K562 (cell line): ENCODE results near the gene HMGA1. TPM values are rescaled to one million over a fixed set of nuclear protein-coding genes. Genes with fewer than 3 reads are reported as not detected.

Source experiments
- ATF7 ChIP-seq: fragments of 450-650 bp; IDR thresholded peaks from 2 replicates; pipeline ENCODE4 v1.7.1; 2014; ENCODE audit warnings: mild to moderate bottlenecking, moderate library complexity
- CBX1 ChIP-seq: sonication (generic); IDR thresholded peaks from 2 replicates; pipeline ENCODE4 v1.6.1; 2016; ENCODE audit warnings: antibody characterized with exemption, low read depth, mild to moderate bottlenecking
- CTBP1 ChIP-seq: fragments of 450-650 bp; IDR thresholded peaks from 2 replicates; pipeline ENCODE4 v1.6.1; 2016; ENCODE audit warnings: borderline replicate concordance
- ETV5 ChIP-seq: sonication (generic); formaldehyde crosslinking; IDR thresholded peaks from 2 replicates; pipeline ENCODE4 v1.4.0; 2020; ENCODE audit warnings: low read depth, mild to moderate bottlenecking, missing genetic modification reagents
- GATA2 ChIP-seq: sonication (generic); formaldehyde crosslinking; IDR thresholded peaks from 2 replicates; pipeline ENCODE4 v1.4.0; 2020; ENCODE audit warnings: mild to moderate bottlenecking, missing genetic modification reagents
- HDAC3 ChIP-seq: fragments of 450-650 bp; IDR thresholded peaks from 2 replicates; pipeline ENCODE4 v1.6.1; 2018; ENCODE audit warnings: borderline replicate concordance, mild to moderate bottlenecking, moderate library complexity; ENCODE audit not compliant: partially characterized antibody
- KAT2B ChIP-seq: IDR thresholded peaks from one replicate; pipeline ENCODE4 v1.6.1; 2012; ENCODE audit warnings: low read depth, mild to moderate bottlenecking, control low read depth, inconsistent platforms, low read length, moderate library complexity
- MTA2 ChIP-seq: fragments of 450-650 bp; IDR thresholded peaks from 2 replicates; pipeline ENCODE4 v1.6.1; 2016; ENCODE audit warnings: low read depth
- NFE2L1 ChIP-seq: fragments of 450-650 bp; IDR thresholded peaks from 2 replicates; pipeline ENCODE4 v1.6.1; 2016; ENCODE audit warnings: missing genetic modification characterization, low read depth, mild to moderate bottlenecking, missing compliant biosample characterization, moderate library complexity, borderline replicate concordance
- POLR2G ChIP-seq: fragments of 200-400 bp; formaldehyde crosslinking; IDR thresholded peaks from 2 replicates; pipeline ENCODE4 v1.6.1; 2017; ENCODE audit warnings: low read depth, mild to moderate bottlenecking, antibody characterized with exemption, low read length, moderate library complexity
- RAD21 ChIP-seq, 2 experiments: fragments of 250-450 bp in 1 of 2; fragments of 450-650 bp in 1 of 2; sonication (Bioruptor Pico) in 1 of 2; formaldehyde crosslinking in 1 of 2; IDR thresholded peaks in 1 of 2; conservative IDR thresholded peaks in 1 of 2; 2 replicates each; pipeline versions ENCODE4 v1.4.0 to v1.8.0; 2020 to 2022; ENCODE audit warnings: mild to moderate bottlenecking in 2 of 2, moderate library complexity in 1 of 2
- RBM25 ChIP-seq: fragments of 200-400 bp; formaldehyde crosslinking; IDR thresholded peaks from 2 replicates; pipeline ENCODE4 v1.6.1; 2018; ENCODE audit warnings: low read length, low read depth, moderate library complexity; ENCODE audit not compliant: severe bottlenecking
- RFX1 ChIP-seq: fragments of 450-650 bp; IDR thresholded peaks from 2 replicates; pipeline ENCODE4 v1.6.1; 2016; ENCODE audit warnings: mild to moderate bottlenecking, moderate library complexity
- RUNX1 ChIP-seq: sonication (generic); IDR thresholded peaks from 2 replicates; pipeline ENCODE4 v1.6.1; 2016; ENCODE audit warnings: antibody characterized with exemption, low read depth
- SAFB2 ChIP-seq: fragments of 200-400 bp; formaldehyde crosslinking; IDR thresholded peaks from 2 replicates; pipeline ENCODE4 v1.6.1; 2018; ENCODE audit warnings: borderline replicate concordance, low read length, low read depth, moderate library complexity; ENCODE audit not compliant: severe bottlenecking
- SMARCA5 ChIP-seq: fragments of 450-650 bp; IDR thresholded peaks from 2 replicates; pipeline ENCODE4 v1.6.1; 2016
- SPI1 ChIP-seq: IDR thresholded peaks from 2 replicates; pipeline ENCODE4 v1.6.1; 2011; ENCODE audit warnings: low read depth, low read length, control low read depth, borderline replicate concordance
- SREBF2 ChIP-seq: sonication (generic); formaldehyde crosslinking; IDR thresholded peaks from 2 replicates; pipeline ENCODE4 v1.4.0; 2020; ENCODE audit warnings: mild to moderate bottlenecking, missing genetic modification reagents
- TRIM24 ChIP-seq, 2 experiments: fragments of 450-650 bp; IDR thresholded peaks; 2 replicates each; pipeline ENCODE4 v1.6.1; 2016
- XRCC4 ChIP-seq: IDR thresholded peaks from one replicate; pipeline ENCODE4 v1.6.1; 2011; ENCODE audit not compliant: insufficient read depth, insufficient read length; ENCODE audit errors: extremely low read depth
- ZNF263 ChIP-seq: sonication (generic); formaldehyde crosslinking; IDR thresholded peaks from 2 replicates; pipeline ENCODE4 v1.8.0; 2022; ENCODE audit warnings: mild to moderate bottlenecking, missing genetic modification reagents, borderline replicate concordance
- polyA plus RNA-seq, 8 experiments: library from polyadenylated mRNA; depleted of rRNA in 4 of 8; stranded (reverse) in 5 of 8; unstranded in 3 of 8; fragments of >200 nt; fragmentation: Nextera tagmentation in 2 of 8; fragmentation: Illumina TruSeq in 1 of 8; extraction: Ambion mirVana in 2 of 8; extraction: Trizol in 1 of 8; gene quantifications; 2 replicates each; pipeline versions ENCODE4 v1.2.1 to v1.2.3, GENCODE V29; 2011 to 2014; ENCODE audit warnings: inconsistent platforms in 1 of 8, missing spikeins in 1 of 8
- total RNA-seq, 7 experiments: library from RNA; depleted of rRNA in 6 of 7; stranded (reverse); fragments of >200 nt in 6 of 7; fragmentation: Illumina TruSeq in 2 of 7; extraction: Trizol in 2 of 7; gene quantifications; 2 replicates each; pipeline versions ENCODE4 v1.2.1 to v1.2.3, GENCODE V29; 2011 to 2021; ENCODE audit warnings: low replicate concordance in 1 of 7
- TF ChIP-seq, protein P1 (sequence below): sonication (generic); formaldehyde crosslinking; IDR thresholded peaks from 2 replicates; pipeline ENCODE4 v1.5.0; 2020; ENCODE audit warnings: missing genetic modification reagents
- TF ChIP-seq, protein P2 (sequence below): sonication (generic); formaldehyde crosslinking; IDR thresholded peaks from 2 replicates; pipeline ENCODE4 v1.9.0; 2022; ENCODE audit warnings: mild to moderate bottlenecking, missing genetic modification reagents
- TF ChIP-seq, protein P3 (sequence below), 2 experiments: fragments of 250-450 bp in 1 of 2; fragments of 450-650 bp in 1 of 2; sonication (Bioruptor Pico) in 1 of 2; IDR thresholded peaks; 2 replicates each; pipeline versions ENCODE4 v1.6.1 to v1.8.0; 2016 to 2021; ENCODE audit warnings: mild to moderate bottlenecking in 2 of 2, moderate library complexity in 2 of 2, missing compliant biosample characterization in 1 of 2, missing genetic modification characterization in 1 of 2
- TF ChIP-seq, protein P4 (sequence below): fragments of 250-450 bp; sonication (Bioruptor Pico); IDR thresholded peaks from 2 replicates; pipeline ENCODE4 v1.4.0; 2020; ENCODE audit warnings: borderline replicate concordance

Gene HMGA1
- total and polyA plus RNA-seq, 9 of the 15 experiments (the other 6 are each of a cell fraction or from before 2014, with no cell fraction given) = 27.8 to 1,947 (median 594) TPM

DNA sequence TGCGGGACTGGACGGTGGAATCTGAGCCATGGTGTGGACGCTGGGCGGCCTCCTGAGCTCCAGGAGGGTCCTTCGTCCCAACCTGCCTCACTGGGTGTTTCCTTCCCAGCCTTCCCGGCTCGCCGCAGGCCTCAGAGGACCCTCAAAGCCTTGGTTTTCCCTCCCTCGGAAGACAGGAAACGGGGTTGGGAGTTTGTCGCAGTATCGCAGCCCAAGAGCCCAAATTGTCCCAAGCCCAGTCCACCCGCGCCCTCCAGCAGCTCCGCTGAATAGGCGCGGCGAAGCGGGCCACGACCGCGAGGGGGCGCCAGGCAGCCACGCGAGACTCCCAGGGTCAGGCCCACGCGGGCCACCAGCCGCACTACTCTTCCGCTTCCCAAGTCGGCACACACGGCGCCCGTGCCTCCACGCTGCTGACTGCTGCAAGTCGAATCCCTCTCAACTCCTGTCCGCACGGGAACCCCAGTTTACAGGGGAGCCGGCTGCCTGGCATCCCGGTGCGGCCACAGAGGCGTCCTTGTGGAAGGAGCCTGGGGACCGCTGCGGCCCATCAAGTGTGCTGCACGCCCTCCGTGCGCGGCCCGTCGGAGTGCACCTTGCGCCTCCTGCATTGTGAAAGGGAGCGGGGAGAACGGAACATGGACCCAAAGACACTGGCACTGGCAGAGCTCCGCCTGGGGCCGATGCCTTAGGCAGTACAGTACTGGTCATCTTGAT lies 40.4 kb upstream of the HMGA1 start (continued):
- TF ChIP-seq, protein P1, sequence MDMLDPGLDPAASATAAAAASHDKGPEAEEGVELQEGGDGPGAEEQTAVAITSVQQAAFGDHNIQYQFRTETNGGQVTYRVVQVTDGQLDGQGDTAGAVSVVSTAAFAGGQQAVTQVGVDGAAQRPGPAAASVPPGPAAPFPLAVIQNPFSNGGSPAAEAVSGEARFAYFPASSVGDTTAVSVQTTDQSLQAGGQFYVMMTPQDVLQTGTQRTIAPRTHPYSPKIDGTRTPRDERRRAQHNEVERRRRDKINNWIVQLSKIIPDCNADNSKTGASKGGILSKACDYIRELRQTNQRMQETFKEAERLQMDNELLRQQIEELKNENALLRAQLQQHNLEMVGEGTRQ (CRISPR knock-in tag) = no peak
- TF ChIP-seq SPI1 (peak; percentile 28; the same call in 1 of the 2 replicates), ETV5 (CRISPR knock-in tag) (peak; percentile 88), MTA2 (peak; percentile 37; the same call in 1 of the 2 replicates), CTBP1 (peak; percentile 89), TRIM24 (IDR thresholded peaks at IDR 0.05) (peak in 1 of 2 experiments; percentile 48; a peak in 1 of 4 replicates), POLR2G (peak; percentile 90), CBX1 (0 out of 2 replicates have a peak, but pooled peaks have one; percentile 69), RBM25 (peak; percentile 56), RFX1 (no peak), XRCC4 (no peak), KAT2B (no peak), RUNX1 (0 out of 2 replicates have a peak, but pooled peaks have one; percentile 26), NFE2L1 (no peak), RAD21 (CRISPR knock-in tag; conservative IDR thresholded peaks at IDR 0.05 in 1 of 2, IDR thresholded peaks at IDR 0.05 in 1 of 2) (peak; percentile 97 to 99), ATF7 (peak; percentile 69), SREBF2 (CRISPR knock-in tag) (0 out of 2 replicates have a peak, but pooled peaks have one; percentile 79), GATA2 (CRISPR knock-in tag) (peak; percentile 40; the same call in 1 of the 2 replicates), ZNF263 (CRISPR knock-in tag) (peak; percentile 69; the same call in 1 of the 2 replicates), HDAC3 (no peak), SAFB2 (no peak), SMARCA5 (0 out of 2 replicates have a peak, but pooled peaks have one; percentile 49)
- TF ChIP-seq, protein P2, sequence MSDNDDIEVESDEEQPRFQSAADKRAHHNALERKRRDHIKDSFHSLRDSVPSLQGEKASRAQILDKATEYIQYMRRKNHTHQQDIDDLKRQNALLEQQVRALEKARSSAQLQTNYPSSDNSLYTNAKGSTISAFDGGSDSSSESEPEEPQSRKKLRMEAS = peak; percentile 74
- TF ChIP-seq, protein P3, sequence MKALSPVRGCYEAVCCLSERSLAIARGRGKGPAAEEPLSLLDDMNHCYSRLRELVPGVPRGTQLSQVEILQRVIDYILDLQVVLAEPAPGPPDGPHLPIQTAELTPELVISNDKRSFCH (CRISPR knock-in tag; IDR thresholded peaks at IDR 0.05) = no peak
- TF ChIP-seq, protein P3 (tag; IDR thresholded peaks at IDR 0.05) = peak; percentile 81
- TF ChIP-seq, protein P4, sequence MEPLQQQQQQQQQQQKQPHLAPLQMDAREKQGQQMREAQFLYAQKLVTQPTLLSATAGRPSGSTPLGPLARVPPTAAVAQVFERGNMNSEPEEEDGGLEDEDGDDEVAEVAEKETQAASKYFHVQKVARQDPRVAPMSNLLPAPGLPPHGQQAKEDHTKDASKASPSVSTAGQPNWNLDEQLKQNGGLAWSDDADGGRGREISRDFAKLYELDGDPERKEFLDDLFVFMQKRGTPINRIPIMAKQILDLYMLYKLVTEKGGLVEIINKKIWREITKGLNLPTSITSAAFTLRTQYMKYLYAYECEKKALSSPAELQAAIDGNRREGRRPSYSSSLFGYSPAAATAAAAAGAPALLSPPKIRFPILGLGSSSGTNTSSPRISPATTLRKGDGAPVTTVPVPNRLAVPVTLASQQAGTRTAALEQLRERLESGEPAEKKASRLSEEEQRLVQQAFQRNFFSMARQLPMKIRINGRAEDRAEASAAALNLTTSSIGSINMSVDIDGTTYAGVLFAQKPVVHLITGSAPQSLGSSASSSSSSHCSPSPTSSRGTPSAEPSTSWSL (CRISPR knock-in tag) = peak; percentile 75; the same call in 1 of the 2 replicates
